Iris pigment epithelial cell (primary cell): ENCODE measurements around the gene PNKD.

Experiments
- DNase-seq: peaks from one replicate; pipeline ENCODE4 v3.0.0-alpha.2; 2011; ENCODE audit warnings: low read depth

Gene PNKD

GRCh38 chr2:218341381-218341780 is 71.1 kb downstream of the PNKD start:
- no peak for DNase-seq

- DNase-seq = no peak
Observed at GRCh38 chr2:218342837-218343236, 72.5 kb downstream of the PNKD start.

GRCh38 chr2:218343591-218343990 is 73.3 kb downstream of the PNKD start:
- peak; percentile 79 for DNase-seq

- DNase-seq = no peak
Observed at GRCh38 chr2:218344090-218344754, 73.9 kb downstream of the PNKD start.

- no peak for DNase-seq
Observed at GRCh38 chr2:218344755-218345417, 74.6 kb downstream of the PNKD start.

- DNase-seq = no peak
Observed at GRCh38 chr2:218345491-218346236, 75.3 kb downstream of the PNKD start.

- no peak for DNase-seq
Observed at GRCh38 chr2:218347172-218347571, 76.9 kb downstream of the PNKD start.

- no peak for DNase-seq
Observed at GRCh38 chr2:218354045-218354444, 83.7 kb downstream of the PNKD start.

- DNase-seq = no peak
Observed at GRCh38 chr2:218354850-218355443, 84.6 kb downstream of the PNKD start.

GRCh38 chr2:218357236-218358177 is 87.2 kb downstream of the PNKD start:
- DNase-seq = no peak

GRCh38 chr2:218360453-218360852 is 90.1 kb downstream of the PNKD start:
- no peak for DNase-seq

GRCh38 chr2:218362606-218363005 is 92.3 kb downstream of the PNKD start:
- DNase-seq = no peak

- no peak for DNase-seq
Observed at GRCh38 chr2:218363736-218364135, 93.4 kb downstream of the PNKD start.

GRCh38 chr2:218364196-218364595 is 93.9 kb downstream of the PNKD start:
- no peak for DNase-seq

- DNase-seq = no peak
Observed at GRCh38 chr2:218366621-218367414, 96.5 kb downstream of the PNKD start.

GRCh38 chr2:218367415-218368149 is 97.3 kb downstream of the PNKD start:
- DNase-seq = peak; percentile 63

GRCh38 chr2:218368150-218368528 is 97.8 kb downstream of the PNKD start:
- DNase-seq = no peak

GRCh38 chr2:218368621-218369153 is 98.4 kb downstream of the PNKD start:
- peak; percentile 36 for DNase-seq

GRCh38 chr2:218369330-218369729 is 99.0 kb downstream of the PNKD start:
- DNase-seq = no peak
